NCI-H1105 (cell line): ENCODE data around the gene EFHD2.
"Not testable (repeated sequence)": the region's sequence is repeated elsewhere in the genome, so short reads cannot be mapped to it uniquely, and the experiment has no call there.

Experiments used
- DNase-seq: peaks from one replicate; lab custom pipeline; 2025; lab: John Stamatoyannopoulos, UW

Gene EFHD2

GRCh38 chr1:15409388-15410222 lies at the start of gene EFHD2:
Gene EFHD2, plus strand, starts transcription at chr1:15409888. Its CDS starts 84 bp downstream, at chr1:15409972.
- peak; percentile 85 for DNase-seq

- DNase-seq, result no peak
Observed at GRCh38 chr1:15360700-15361099, 49.0 kb upstream of the EFHD2 start.

GRCh38 chr1:15362096-15362736 lies 47.5 kb upstream of the EFHD2 start:
- DNase-seq, result no peak

GRCh38 chr1:15362737-15363128 lies 47.0 kb upstream of the EFHD2 start:
- DNase-seq, result no peak

- DNase-seq, result no peak
Observed at GRCh38 chr1:15364740-15365139, 44.9 kb upstream of the EFHD2 start.

- no peak for DNase-seq
Observed at GRCh38 chr1:15368888-15369287, 40.8 kb upstream of the EFHD2 start.

GRCh38 chr1:15370268-15370667 lies 39.4 kb upstream of the EFHD2 start:
- no peak for DNase-seq

- no peak for DNase-seq
Observed at GRCh38 chr1:15370781-15371520, 38.7 kb upstream of the EFHD2 start.

GRCh38 chr1:15371610-15372545 lies 37.8 kb upstream of the EFHD2 start:
- DNase-seq, result no peak

- DNase-seq, result no peak
Observed at GRCh38 chr1:15378729-15379128, 31.0 kb upstream of the EFHD2 start.

- not testable (repeated sequence) for DNase-seq
Observed at GRCh38 chr1:15379151-15379550, 30.5 kb upstream of the EFHD2 start.

GRCh38 chr1:15380601-15381508 lies 28.8 kb upstream of the EFHD2 start:
- no peak for DNase-seq

- no peak for DNase-seq
Observed at GRCh38 chr1:15381805-15382204, 27.9 kb upstream of the EFHD2 start.

GRCh38 chr1:15382601-15383518 lies 26.8 kb upstream of the EFHD2 start:
- no peak for DNase-seq

GRCh38 chr1:15383810-15384209 lies 25.9 kb upstream of the EFHD2 start:
- no peak for DNase-seq

GRCh38 chr1:15384301-15384901 lies 25.3 kb upstream of the EFHD2 start:
- DNase-seq, result no peak

- DNase-seq, result no peak
Observed at GRCh38 chr1:15385420-15385819, 24.3 kb upstream of the EFHD2 start.

- DNase-seq, result no peak
Observed at GRCh38 chr1:15386164-15386749, 23.4 kb upstream of the EFHD2 start.
